NCI-H1105 (cell line): Measurements from ENCODE around the gene MRPS26.
"Not testable (repeated sequence)": the region's sequence is repeated elsewhere in the genome, so short reads cannot be mapped to it uniquely, and the experiment has no call there.

Experiments used
- DNase-seq: peaks from one replicate; lab custom pipeline; 2025; lab: John Stamatoyannopoulos, UW

Gene MRPS26

GRCh38 chr20:3074812-3075211 is 29.0 kb downstream of the MRPS26 start:
- no peak for DNase-seq

- not testable (repeated sequence) for DNase-seq
These were observed 29.5 kb downstream of the MRPS26 start for GRCh38 chr20:3075315-3075714.

- no peak for DNase-seq
These were observed 31.8 kb downstream of the MRPS26 start for GRCh38 chr20:3077618-3078134.

GRCh38 chr20:3080939-3081388 is 35.1 kb downstream of the MRPS26 start:
- no peak for DNase-seq

- no peak for DNase-seq
These were observed 35.8 kb downstream of the MRPS26 start for GRCh38 chr20:3081641-3082040.

GRCh38 chr20:3082306-3082951 is 36.6 kb downstream of the MRPS26 start:
- DNase-seq: no peak

- no peak for DNase-seq
These were observed 37.4 kb downstream of the MRPS26 start for GRCh38 chr20:3082955-3083952.

GRCh38 chr20:3084283-3084985 is 38.6 kb downstream of the MRPS26 start, which contains the start of gene AVP:
Gene AVP, minus strand, starts transcription at chr20:3084724. Its CDS starts 50 bp downstream, at chr20:3084674.
- no peak for DNase-seq

GRCh38 chr20:3084986-3085360 is 39.1 kb downstream of the MRPS26 start:
- DNase-seq: no peak

- no peak for DNase-seq
These were observed 39.8 kb downstream of the MRPS26 start for GRCh38 chr20:3085571-3086072.

- no peak for DNase-seq
These were observed 42.2 kb downstream of the MRPS26 start for GRCh38 chr20:3088031-3088430.

- no peak for DNase-seq
These were observed 44.7 kb downstream of the MRPS26 start for GRCh38 chr20:3090565-3090964.

GRCh38 chr20:3092611-3093379 is 46.9 kb downstream of the MRPS26 start:
- no peak for DNase-seq

- DNase-seq: no peak
These were observed 48.1 kb downstream of the MRPS26 start for GRCh38 chr20:3093861-3094361.

- DNase-seq: no peak
These were observed 49.2 kb downstream of the MRPS26 start for GRCh38 chr20:3094848-3095629.
